Measurements from ENCODE around the gene ITGAX. TPM values are rescaled to one million over a fixed set of nuclear protein-coding genes. Genes with fewer than 3 reads are reported as not detected.
"Not testable (repeated sequence)": the region's sequence is repeated elsewhere in the genome, so short reads cannot be mapped to it uniquely, and the experiment has no call there.

The ITGAX gene
- 10 to 100 TPM in 1 of 2 donors, 1 to 10 TPM in 1; 4.6 to 16.0 TPM for total RNA-seq
- total RNA-seq = 0 to 0.23 reads per million in 2 donors

DNA sequence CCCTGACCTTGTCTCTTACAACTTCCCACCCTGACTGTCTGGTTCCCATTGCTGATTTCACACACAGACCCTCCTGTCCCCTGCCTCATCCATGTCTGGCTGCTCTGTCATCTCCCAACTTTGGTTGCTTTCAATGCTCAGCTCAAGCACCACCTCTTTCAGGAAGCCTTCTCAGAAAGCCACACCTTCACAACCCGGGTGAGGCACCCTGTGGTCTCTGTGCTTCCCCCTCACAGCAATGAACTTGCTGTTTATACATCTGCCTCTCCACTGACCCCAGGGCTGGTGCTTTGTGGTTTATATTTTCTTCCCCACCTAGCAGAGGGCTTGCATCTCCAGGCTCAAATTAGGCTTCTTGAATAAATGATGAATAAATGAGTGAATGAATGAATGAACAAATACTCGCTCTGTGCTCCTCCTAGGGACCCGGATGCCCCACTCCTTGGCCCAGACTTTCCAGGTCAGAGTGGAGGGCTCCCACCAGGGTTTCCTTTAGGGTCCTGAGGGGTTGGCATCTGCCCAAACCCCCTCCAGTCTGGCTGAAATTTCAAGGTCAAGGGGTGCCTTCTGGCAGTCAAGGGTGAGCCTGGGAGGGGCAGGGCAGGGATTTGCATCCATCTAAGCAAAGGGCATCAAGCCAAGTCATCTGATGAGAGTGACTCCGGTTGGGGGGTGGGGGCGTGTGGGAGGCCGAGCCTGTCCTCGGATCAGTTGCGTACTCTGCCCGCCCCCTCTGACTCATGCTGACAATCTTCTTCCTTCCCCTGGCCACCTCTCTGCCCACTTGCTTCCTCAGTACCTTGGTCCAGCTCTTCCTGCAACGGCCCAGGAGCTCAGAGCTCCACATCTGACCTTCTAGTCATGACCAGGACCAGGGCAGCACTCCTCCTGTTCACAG is at the start of gene ITGAX:
TSS of gene ITGAX (plus strand) at position 783 of the 898 bp plus-strand sequence. CDS start at position 862, 79 bp downstream.
- Mint-ChIP-seq H3K27me3 (peaks cover 13% of the 10 kb centered on the region), H3K4me3 (peak within 1 kb of the TSS; percentile 76), H3K4me1 (peaks cover 25% of the 10 kb centered on the region), H3K36me3 (ENCODE audit: low read depth) (peaks cover 8% of the 10 kb centered on the region), H3K27ac (peak within 1 kb of the TSS; percentile 86)
- ATAC-seq = peak; percentile 78
- DNase-seq = no peak
- H3K9me3 ChIP-seq (ENCODE audit: control insufficient read depth, low read length, poor library complexity, severe bottlenecking) = no peaks in the 10 kb centered on the region

DNA sequence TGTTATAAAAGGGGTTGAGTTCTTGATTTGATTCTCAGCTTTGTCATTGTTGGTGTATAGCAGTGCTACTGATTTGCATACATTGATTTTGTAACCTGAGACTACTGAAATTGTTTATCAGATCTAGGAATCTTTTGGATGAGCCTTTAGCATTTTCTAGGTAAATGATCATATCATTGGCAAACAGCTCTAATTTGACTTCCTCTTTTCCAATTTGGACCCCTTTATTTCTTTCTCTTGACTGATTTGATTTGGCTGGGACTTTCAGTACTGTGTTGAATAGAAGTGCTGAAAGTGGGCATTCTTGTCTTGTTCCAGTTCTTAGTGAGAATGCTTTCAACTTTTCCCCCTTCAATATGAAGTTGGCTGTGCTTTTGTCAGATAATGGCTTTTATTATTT is 49.8 kb upstream of the ITGAX start:
- ATAC-seq = no peak
- no peak overlapping the region for H3K27ac Mint-ChIP-seq
- no peak overlapping the region for H3K4me3 Mint-ChIP-seq
- H3K27me3 Mint-ChIP-seq = peaks cover 30% of the 10 kb centered on the region
- H3K9me3 ChIP-seq (ENCODE audit: control insufficient read depth, low read length, poor library complexity, severe bottlenecking) = no peaks in the 10 kb centered on the region
- H3K36me3 Mint-ChIP-seq (ENCODE audit: low read depth) = peaks cover 3% of the 10 kb centered on the region
- peaks cover 9% of the 10 kb centered on the region for H3K4me1 Mint-ChIP-seq
- no peak for DNase-seq

DNA sequence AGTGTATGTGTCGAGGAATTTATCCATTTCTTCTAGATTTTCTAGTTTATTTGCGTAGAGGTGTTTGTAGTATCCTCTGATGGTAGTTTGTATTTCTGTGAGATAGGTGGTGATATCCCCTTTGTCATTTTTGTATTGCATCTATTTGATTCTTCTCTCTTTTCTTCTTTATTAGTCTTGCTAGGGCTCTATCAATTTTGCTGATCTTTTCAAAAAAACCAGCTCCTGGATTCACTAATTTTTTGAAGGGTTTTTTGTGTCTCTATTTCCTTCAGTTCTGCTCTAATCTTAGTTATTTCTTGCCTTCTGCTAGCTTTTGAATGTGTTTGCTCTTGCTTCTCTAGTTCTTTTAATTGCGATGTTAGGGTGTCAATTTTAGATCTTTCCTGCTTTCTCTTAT is 46.6 kb upstream of the ITGAX start:
- ATAC-seq; H3K4me3 Mint-ChIP-seq; H3K9me3 ChIP-seq (ENCODE audit: control insufficient read depth, low read length, poor library complexity, severe bottlenecking); DNase-seq; H3K4me1 Mint-ChIP-seq; H3K36me3 Mint-ChIP-seq (ENCODE audit: low read depth); H3K27ac Mint-ChIP-seq: not testable (repeated sequence)
- peaks cover 31% of the 10 kb centered on the region for H3K27me3 Mint-ChIP-seq

DNA sequence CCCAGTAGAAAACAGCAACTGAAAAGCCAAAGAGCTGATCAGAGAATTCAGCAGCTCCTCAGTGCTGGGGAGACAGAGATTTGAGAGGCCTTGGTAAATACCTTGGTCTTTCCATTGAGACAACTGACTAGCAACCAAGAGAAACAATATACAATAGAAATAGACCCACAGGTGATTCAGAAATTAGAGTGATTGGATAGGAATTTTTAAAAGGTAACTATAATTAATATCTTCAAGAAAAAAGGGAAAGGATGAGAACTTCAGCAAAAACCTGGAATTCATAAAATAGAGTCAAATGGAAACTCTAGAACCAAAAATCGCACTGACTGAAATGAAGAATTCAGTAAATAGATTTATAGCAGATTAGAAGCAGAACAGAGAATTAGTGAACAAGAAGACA is 32.5 kb upstream of the ITGAX start:
- no peak overlapping the region for H3K4me3 Mint-ChIP-seq
- H3K36me3 Mint-ChIP-seq (ENCODE audit: low read depth) = peaks cover 4% of the 10 kb centered on the region
- H3K27me3 Mint-ChIP-seq = no peaks in the 10 kb centered on the region
- DNase-seq (no peak), ATAC-seq (no peak)
- H3K4me1 Mint-ChIP-seq = peaks cover under 1% of the 10 kb centered on the region
- no peak overlapping the region for H3K27ac Mint-ChIP-seq
- no peaks in the 10 kb centered on the region for H3K9me3 ChIP-seq (ENCODE audit: control insufficient read depth, low read length, poor library complexity, severe bottlenecking)

DNA sequence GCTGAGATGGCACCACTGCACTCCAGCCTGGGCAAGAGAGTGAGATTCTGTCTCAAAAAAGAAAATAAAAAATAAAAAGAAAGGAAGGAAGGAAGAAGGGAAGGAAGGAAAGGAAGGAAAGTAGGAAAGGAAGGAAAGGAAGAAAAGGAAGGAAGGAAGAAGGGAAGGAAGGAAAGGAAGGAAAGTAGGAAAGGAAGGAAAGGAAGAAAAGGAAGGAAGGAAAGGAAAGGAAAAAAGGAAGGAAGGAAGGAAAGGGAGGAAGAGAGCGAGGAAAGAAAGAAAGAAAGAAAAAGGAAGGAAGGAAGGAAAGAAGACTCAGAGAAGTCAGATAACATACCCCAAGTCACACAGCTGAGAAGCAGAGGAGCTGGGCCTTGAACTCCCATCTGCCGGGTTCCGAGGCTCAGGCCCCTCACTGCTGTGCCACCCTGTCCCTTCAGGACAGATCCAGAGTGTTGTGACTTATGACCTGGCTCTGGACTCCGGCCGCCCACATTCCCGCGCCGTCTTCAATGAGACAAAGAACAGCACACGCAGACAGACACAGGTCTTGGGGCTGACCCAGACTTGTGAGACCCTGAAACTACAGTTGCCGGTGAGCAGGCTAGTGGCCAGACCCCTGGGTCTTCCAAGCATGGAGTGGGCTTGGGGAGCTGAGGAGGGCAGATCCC is 30.9 kb upstream of the ITGAX start:
- Mint-ChIP-seq H3K4me1 (peaks cover 8% of the 10 kb centered on the region), H3K27me3 (no peaks in the 10 kb centered on the region), H3K4me3 (no peak overlapping the region), H3K36me3 (ENCODE audit: low read depth) (peaks cover 9% of the 10 kb centered on the region), H3K27ac (no peak overlapping the region)
- H3K9me3 ChIP-seq (ENCODE audit: control insufficient read depth, low read length, poor library complexity, severe bottlenecking) = no peaks in the 10 kb centered on the region
- DNase-seq (no peak), ATAC-seq (no peak)

DNA sequence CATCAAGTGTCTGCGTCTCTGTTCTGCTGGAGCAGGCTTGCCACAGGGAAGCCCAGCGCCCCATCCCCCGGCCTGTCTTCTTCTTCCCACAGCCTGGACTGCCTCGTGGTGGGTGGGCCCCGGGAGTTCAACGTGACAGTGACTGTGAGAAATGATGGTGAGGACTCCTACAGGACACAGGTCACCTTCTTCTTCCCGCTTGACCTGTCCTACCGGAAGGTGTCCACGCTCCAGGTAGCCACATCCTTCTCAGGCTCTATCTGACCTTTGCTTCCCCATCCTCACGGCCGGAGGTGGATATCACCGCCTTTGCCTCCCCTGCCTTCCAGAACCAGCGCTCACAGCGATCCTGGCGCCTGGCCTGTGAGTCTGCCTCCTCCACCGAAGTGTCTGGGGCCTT is 29.8 kb upstream of the ITGAX start:
- DNase-seq (no peak), ATAC-seq (no peak)
- H3K36me3 Mint-ChIP-seq (ENCODE audit: low read depth) = peaks cover 9% of the 10 kb centered on the region
- no peaks in the 10 kb centered on the region for H3K9me3 ChIP-seq (ENCODE audit: control insufficient read depth, low read length, poor library complexity, severe bottlenecking)
- H3K27me3 Mint-ChIP-seq = peaks cover 4% of the 10 kb centered on the region
- peaks cover 8% of the 10 kb centered on the region for H3K4me1 Mint-ChIP-seq
- no peak overlapping the region for H3K27ac Mint-ChIP-seq
- no peak overlapping the region for H3K4me3 Mint-ChIP-seq

DNA sequence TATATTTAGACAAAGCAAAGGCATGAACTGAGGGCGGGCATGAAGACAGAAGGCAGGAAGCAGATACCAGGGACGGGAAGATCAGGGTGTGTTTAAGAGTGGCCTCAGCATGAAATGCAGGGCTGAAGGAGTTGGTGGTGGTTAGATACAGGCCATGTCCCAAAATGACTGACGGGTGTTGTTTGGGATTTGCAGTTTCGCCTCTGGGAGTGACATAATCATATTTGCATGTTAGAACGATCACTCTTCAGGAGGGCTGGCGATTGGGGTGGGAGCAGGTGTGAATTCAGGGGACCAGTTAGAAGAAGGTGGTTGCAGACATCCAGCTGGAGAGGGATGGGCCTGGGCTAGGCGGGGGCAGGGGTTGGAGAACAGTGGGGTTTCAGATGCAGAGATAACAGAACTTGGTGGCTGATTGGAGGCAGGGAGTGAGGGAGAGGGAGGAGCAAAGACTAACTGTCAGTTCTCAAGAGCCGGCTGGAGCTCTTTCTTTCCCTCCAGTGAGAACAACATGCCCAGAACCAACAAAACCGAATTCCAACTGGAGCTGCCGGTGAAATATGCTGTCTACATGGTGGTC is 27.2 kb upstream of the ITGAX start:
- Mint-ChIP-seq H3K27me3 (peaks cover 22% of the 10 kb centered on the region), H3K36me3 (ENCODE audit: low read depth) (peaks cover 15% of the 10 kb centered on the region), H3K4me3 (peak overlapping the region; percentile 31), H3K27ac (no peak overlapping the region), H3K4me1 (peaks cover 18% of the 10 kb centered on the region)
- no peaks in the 10 kb centered on the region for H3K9me3 ChIP-seq (ENCODE audit: control insufficient read depth, low read length, poor library complexity, severe bottlenecking)
- ATAC-seq (no peak), DNase-seq (no peak)

DNA sequence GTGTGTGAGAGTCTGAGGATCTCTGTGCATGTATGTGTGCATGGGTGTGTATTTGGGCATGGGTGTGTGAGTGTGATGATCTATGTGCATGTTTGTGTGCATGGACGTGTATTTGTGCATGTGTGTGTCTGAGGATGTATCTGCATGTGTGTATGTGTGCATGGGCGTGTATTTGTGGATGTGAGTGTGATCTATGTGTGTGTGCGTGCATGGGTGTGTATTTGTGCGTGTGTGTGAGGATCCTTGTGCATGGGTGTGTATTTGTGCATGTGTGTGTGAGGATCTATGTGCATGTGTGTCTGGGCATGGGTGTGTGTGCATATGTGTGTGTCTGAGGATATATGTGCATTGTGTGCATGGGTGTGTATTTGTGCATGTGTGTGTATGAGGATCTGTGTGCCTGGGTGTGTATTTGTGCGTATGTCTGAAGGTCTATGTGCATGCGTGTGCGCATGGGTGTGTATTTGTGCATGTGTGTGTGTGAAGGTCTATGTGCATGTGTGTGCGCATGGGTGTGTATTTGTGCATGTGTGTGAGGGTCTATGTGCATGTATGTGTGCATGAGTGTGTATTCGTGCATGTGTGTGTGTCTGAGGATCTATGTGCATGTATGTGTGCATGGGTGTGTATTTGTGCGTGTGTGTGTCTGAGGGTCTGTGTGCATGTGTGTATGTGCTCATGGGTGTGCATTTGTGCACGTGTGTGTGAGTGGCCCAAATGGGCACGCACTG is 26.5 kb upstream of the ITGAX start:
- Mint-ChIP-seq H3K4me3 (no peak overlapping the region), H3K27me3 (peaks cover 22% of the 10 kb centered on the region), H3K4me1 (peaks cover 18% of the 10 kb centered on the region), H3K36me3 (ENCODE audit: low read depth) (peaks cover 13% of the 10 kb centered on the region), H3K27ac (no peak overlapping the region)
- DNase-seq (no peak), ATAC-seq (no peak)
- no peaks in the 10 kb centered on the region for H3K9me3 ChIP-seq (ENCODE audit: control insufficient read depth, low read length, poor library complexity, severe bottlenecking)

DNA sequence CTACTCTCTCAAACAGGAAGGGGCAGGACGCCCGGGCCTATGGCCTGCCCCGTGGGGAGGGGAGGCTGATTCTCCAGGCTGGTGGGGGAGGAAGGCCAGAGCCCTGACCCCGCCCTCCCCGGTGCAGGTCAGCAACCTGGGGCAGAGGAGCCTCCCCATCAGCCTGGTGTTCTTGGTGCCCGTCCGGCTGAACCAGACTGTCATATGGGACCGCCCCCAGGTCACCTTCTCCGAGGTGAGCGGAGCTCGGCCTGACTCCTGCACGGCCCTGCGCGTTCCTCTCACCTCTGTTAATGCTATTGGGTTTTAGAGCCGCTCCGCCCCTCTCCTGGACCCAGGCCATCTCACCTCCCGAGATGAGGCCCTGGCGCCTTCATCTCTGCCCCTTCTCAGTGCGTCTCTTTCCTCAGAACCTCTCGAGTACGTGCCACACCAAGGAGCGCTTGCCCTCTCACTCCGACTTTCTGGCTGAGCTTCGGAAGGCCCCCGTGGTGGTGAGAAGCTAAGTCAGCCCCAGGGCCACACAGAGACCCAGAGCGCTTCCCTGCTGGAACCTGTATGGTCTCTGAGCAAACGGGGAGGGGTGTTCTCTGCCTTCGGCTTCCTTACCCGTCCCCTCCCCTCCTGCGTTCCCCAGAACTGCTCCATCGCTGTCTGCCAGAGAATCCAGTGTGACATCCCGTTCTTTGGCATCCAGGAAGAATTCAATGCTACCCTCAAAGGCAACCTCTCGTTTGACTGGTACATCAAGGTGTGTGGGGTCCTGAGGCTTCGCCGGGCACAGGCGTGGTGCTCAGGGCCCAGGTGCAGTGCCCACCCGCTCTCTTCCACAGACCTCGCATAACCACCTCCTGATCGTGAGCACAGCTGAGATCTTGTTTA is 25.1 kb upstream of the ITGAX start:
- H3K4me1 Mint-ChIP-seq = peaks cover 18% of the 10 kb centered on the region
- ATAC-seq = no peak
- H3K9me3 ChIP-seq (ENCODE audit: control insufficient read depth, low read length, poor library complexity, severe bottlenecking) = no peaks in the 10 kb centered on the region
- DNase-seq = no peak
- peaks cover 22% of the 10 kb centered on the region for H3K27me3 Mint-ChIP-seq
- H3K27ac Mint-ChIP-seq = peak overlapping the region; percentile 24
- H3K36me3 Mint-ChIP-seq (ENCODE audit: low read depth) = peaks cover 13% of the 10 kb centered on the region
- H3K4me3 Mint-ChIP-seq = peak overlapping the region; percentile 79

DNA sequence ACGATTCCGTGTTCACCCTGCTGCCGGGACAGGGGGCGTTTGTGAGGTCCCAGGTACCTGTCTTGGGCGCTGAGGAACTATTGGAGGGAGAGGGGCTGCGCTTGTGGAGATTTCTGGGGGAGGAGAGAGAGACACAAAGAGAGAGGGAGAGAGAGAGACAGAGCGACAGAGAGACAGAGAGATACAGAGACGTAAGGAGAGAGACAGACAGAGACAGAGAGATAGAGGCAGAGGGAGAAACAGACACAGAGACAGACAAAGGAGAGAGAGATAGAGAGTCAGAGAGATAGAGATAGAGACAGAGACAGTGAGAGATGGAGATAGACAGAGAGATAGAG is 24.5 kb upstream of the ITGAX start:
- Mint-ChIP-seq H3K36me3 (ENCODE audit: low read depth) (peaks cover 13% of the 10 kb centered on the region), H3K27me3 (peaks cover 22% of the 10 kb centered on the region), H3K4me1 (peaks cover 18% of the 10 kb centered on the region), H3K4me3 (peak overlapping the region; percentile 79), H3K27ac (peak overlapping the region; percentile 24)
- H3K9me3 ChIP-seq (ENCODE audit: control insufficient read depth, low read length, poor library complexity, severe bottlenecking) = no peaks in the 10 kb centered on the region
- ATAC-seq (no peak), DNase-seq (no peak)

DNA sequence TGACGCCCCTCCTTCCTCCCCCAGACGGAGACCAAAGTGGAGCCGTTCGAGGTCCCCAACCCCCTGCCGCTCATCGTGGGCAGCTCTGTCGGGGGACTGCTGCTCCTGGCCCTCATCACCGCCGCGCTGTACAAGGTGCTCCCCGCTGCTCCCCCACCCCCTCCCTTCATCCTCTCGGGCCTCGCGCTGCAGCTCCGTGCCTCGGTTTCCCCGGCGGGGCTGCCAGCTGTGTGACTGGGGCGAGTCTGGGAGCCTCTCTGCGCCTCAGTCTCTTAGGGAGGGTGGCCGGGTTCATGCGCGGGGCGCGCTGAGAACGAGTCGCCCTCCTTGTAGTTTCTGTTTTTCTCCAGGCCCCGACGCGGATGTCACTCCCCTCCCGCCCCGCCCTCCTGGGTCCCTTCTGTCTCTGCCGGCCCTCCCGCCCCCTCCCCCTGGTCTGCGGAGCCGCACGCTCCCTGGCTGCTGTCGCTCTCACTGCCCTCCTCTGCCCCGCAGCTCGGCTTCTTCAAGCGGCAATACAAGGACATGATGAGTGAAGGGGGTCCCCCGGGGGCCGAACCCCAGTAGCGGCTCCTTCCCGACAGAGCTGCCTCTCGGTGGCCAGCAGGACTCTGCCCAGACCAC is 23.7 kb upstream of the ITGAX start:
- DNase-seq (no peak), ATAC-seq (peak; percentile 61)
- no peaks in the 10 kb centered on the region for H3K9me3 ChIP-seq (ENCODE audit: control insufficient read depth, low read length, poor library complexity, severe bottlenecking)
- H3K36me3 Mint-ChIP-seq (ENCODE audit: low read depth) = peaks cover 13% of the 10 kb centered on the region
- peak overlapping the region; percentile 24 for H3K27ac Mint-ChIP-seq
- peak overlapping the region; percentile 79 for H3K4me3 Mint-ChIP-seq
- H3K4me1 Mint-ChIP-seq = peaks cover 18% of the 10 kb centered on the region
- peaks cover 27% of the 10 kb centered on the region for H3K27me3 Mint-ChIP-seq

DNA sequence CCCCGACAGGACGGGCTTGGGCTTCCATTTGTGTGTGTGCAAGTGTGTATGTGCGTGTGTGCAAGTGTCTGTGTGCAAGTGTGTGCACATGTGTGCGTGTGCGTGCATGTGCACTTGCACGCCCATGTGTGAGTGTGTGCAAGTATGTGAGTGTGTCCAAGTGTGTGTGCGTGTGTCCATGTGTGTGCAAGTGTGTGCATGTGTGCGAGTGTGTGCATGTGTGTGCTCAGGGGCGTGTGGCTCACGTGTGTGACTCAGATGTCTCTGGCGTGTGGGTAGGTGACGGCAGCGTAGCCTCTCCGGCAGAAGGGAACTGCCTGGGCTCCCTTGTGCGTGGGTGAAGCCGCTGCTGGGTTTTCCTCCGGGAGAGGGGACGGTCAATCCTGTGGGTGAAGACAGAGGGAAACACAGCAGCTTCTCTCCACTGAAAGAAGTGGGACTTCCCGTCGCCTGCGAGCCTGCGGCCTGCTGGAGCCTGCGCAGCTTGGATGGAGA is 23.1 kb upstream of the ITGAX start:
- no peak overlapping the region for H3K27ac Mint-ChIP-seq
- peaks cover 13% of the 10 kb centered on the region for H3K36me3 Mint-ChIP-seq (ENCODE audit: low read depth)
- peaks cover 33% of the 10 kb centered on the region for H3K27me3 Mint-ChIP-seq
- H3K4me1 Mint-ChIP-seq = peaks cover 19% of the 10 kb centered on the region
- ATAC-seq (no peak), DNase-seq (no peak)
- no peaks in the 10 kb centered on the region for H3K9me3 ChIP-seq (ENCODE audit: control insufficient read depth, low read length, poor library complexity, severe bottlenecking)
- H3K4me3 Mint-ChIP-seq = peak overlapping the region; percentile 79

Measured in T-helper 17 cell (primary cell).